NT2/D1 (cell line): ENCODE results near the gene CFAP210.

Experiments
- SUZ12 ChIP-seq: IDR thresholded peaks from 2 replicates; pipeline ENCODE4 v1.6.1; 2011; ENCODE audit not compliant: insufficient read length, insufficient read depth; ENCODE audit errors: extremely low read depth
- YY1 ChIP-seq: IDR thresholded peaks from 2 replicates; pipeline ENCODE4 v1.6.1; 2011; ENCODE audit not compliant: insufficient read length, insufficient read depth
- ZNF274 ChIP-seq: IDR thresholded peaks from 2 replicates; pipeline ENCODE4 v1.6.1; 2011; ENCODE audit warnings: mild to moderate bottlenecking, low read depth, low read length

DNA sequence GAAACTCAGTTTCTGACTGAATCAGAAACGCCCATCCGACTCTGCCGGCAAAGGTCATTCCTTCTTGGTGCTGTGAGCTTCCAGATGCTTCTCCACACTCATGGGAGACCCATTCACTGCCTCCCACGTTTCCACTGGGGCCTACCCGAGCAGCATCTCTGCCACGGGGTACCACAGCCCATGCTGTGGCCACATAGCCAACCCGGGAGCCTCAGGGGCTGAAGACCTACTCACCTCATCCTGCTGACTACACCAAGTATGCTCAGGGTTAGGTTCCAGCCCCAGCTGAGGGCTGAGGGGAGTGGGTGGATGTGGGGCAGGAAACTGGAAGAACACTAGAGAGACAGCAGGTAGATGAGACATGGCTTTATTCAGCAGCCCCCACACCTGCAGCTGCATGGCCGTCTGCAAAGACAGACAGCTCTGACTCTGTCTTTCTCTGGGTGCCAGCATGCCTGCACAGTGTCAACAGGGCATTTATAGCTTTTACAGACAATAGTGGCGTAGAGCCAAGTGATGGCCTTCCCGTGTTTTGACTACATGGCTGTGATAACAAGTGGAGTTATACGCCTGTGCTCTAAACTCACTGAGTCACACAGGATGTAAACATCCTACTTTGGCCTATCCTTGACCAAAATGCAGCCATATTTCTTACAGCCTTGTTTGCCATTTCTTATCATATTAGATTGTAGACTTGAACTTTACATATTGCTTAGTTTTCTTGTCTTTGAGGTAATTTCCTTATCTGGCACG lies 22.9 kb upstream of the CFAP210 start:
- TF ChIP-seq YY1 (no peak), SUZ12 (no peak), ZNF274 (no peak)
